T-helper 17 cell (primary cell): ENCODE measurements around the gene RAB8A. TPM values are rescaled to one million over a fixed set of nuclear protein-coding genes. Genes with fewer than 3 reads are reported as not detected.
"Not testable (repeated sequence)": the region's sequence is repeated elsewhere in the genome, so short reads cannot be mapped to it uniquely, and the experiment has no call there.

Source experiments
- ATAC-seq: fragments of 150-1000 bp; cut with Tn5 transposase; 2 replicates; pipeline ENCODE4 v1.10.0; 2021; ENCODE audit warnings: mild to moderate bottlenecking, moderate library complexity
- DNase-seq, 3 donors: peaks; one replicate each; pipeline versions ENCODE4 v3.0.0 to v3.0.0-alpha.2; 2020 to 2021
- H3K9me3 ChIP-seq: one replicate; pipeline ENCODE4 v1.7.0; 2013; ENCODE audit warnings: low read length, mild to moderate bottlenecking; ENCODE audit not compliant: control insufficient read depth, poor library complexity, severe bottlenecking
- H3K27ac Mint-ChIP-seq: one replicate; pipeline ENCODE4 v1.8.0; 2022; ENCODE audit warnings: mild to moderate bottlenecking, moderate library complexity, mixed read lengths
- H3K27me3 Mint-ChIP-seq: one replicate; pipeline ENCODE4 v1.8.0; 2022; ENCODE audit warnings: mixed read lengths
- H3K36me3 Mint-ChIP-seq: one replicate; pipeline ENCODE4 v1.8.0; 2022; ENCODE audit warnings: low read depth, mixed read lengths
- H3K4me1 Mint-ChIP-seq: one replicate; pipeline ENCODE4 v1.8.0; 2022; ENCODE audit warnings: mild to moderate bottlenecking, mixed read lengths
- H3K4me3 Mint-ChIP-seq: one replicate; pipeline ENCODE4 v1.8.0; 2022; ENCODE audit warnings: mild to moderate bottlenecking, moderate library complexity, mixed read lengths
- total RNA-seq, 4 donors: library from RNA in 2 of 4; stranded (reverse) in 2 of 4; gene quantifications; one replicate each; pipeline ENCODE4 v1.2.3 and lab custom pipeline; 2022 to 2026

Gene RAB8A
- total RNA-seq, 2 donors from 2014 or later: 97.5 to 105 TPM

- H3K27ac Mint-ChIP-seq: peak overlapping the region; percentile 89
- H3K27me3 Mint-ChIP-seq: no peaks in the 10 kb centered on the region
- ATAC-seq: no peak
- H3K36me3 Mint-ChIP-seq: peaks cover 2% of the 10 kb centered on the region
- no peaks in the 10 kb centered on the region for H3K9me3 ChIP-seq
- no peak for DNase-seq
- peak overlapping the region; percentile 94 for H3K4me3 Mint-ChIP-seq
- peaks cover 52% of the 10 kb centered on the region for H3K4me1 Mint-ChIP-seq
Observed at GRCh38 chr19:16074488-16075365, 37.0 kb upstream of the RAB8A start.

GRCh38 chr19:16075430-16076153 is 36.1 kb upstream of the RAB8A start:
- Mint-ChIP-seq H3K27ac (peak overlapping the region; percentile 89), H3K36me3 (peaks cover 2% of the 10 kb centered on the region), H3K4me3 (peak overlapping the region; percentile 94)

GRCh38 chr19:16076154-16076957 is 35.3 kb upstream of the RAB8A start, which contains the start of gene TPM4:
Gene TPM4 (plus strand): TSS chr19:16076495. CDS start chr19:16076566, 71 bp downstream.
- H3K36me3 Mint-ChIP-seq: peaks cover 2% of the 10 kb centered on the region

More at GRCh38 chr19:16075430-16076153, 36.1 kb upstream of the RAB8A start:
- H3K9me3 ChIP-seq: no peaks in the 10 kb centered on the region
- ATAC-seq (no peak), DNase-seq (no peak)
- Mint-ChIP-seq H3K27me3 (no peaks in the 10 kb centered on the region), H3K4me1 (peaks cover 59% of the 10 kb centered on the region)

GRCh38 chr19:16076958-16077611 is 34.6 kb upstream of the RAB8A start:
- Mint-ChIP-seq H3K27me3 (no peaks in the 10 kb centered on the region), H3K36me3 (peaks cover 6% of the 10 kb centered on the region), H3K4me1 (peaks cover 59% of the 10 kb centered on the region), H3K27ac (peak overlapping the region; percentile 96), H3K4me3 (peak overlapping the region; percentile 94)
- DNase-seq: no peak
- ATAC-seq: no peak
- no peaks in the 10 kb centered on the region for H3K9me3 ChIP-seq

More at GRCh38 chr19:16076154-16076957, 35.3 kb upstream of the RAB8A start, which contains the start of gene TPM4:
- DNase-seq (peak; percentile 70 to 86 (median 75)), ATAC-seq (peak; percentile 61)
- H3K9me3 ChIP-seq: no peaks in the 10 kb centered on the region
- H3K4me1 Mint-ChIP-seq: peaks cover 60% of the 10 kb centered on the region
- peak within 1 kb of the TSS; percentile 96 for H3K27ac Mint-ChIP-seq
- H3K4me3 Mint-ChIP-seq: peak within 1 kb of the TSS; percentile 94
- H3K27me3 Mint-ChIP-seq: no peaks in the 10 kb centered on the region

GRCh38 chr19:16077984-16078758 is 33.5 kb upstream of the RAB8A start:
- no peaks in the 10 kb centered on the region for H3K27me3 Mint-ChIP-seq
- H3K9me3 ChIP-seq: no peaks in the 10 kb centered on the region
- ATAC-seq: no peak
- H3K4me3 Mint-ChIP-seq: peak overlapping the region; percentile 94
- peak overlapping the region; percentile 96 for H3K27ac Mint-ChIP-seq
- H3K4me1 Mint-ChIP-seq: peaks cover 60% of the 10 kb centered on the region
- peaks cover 6% of the 10 kb centered on the region for H3K36me3 Mint-ChIP-seq
- no peak for DNase-seq

- Mint-ChIP-seq H3K36me3 (peaks cover 6% of the 10 kb centered on the region), H3K4me1 (peaks cover 59% of the 10 kb centered on the region)
Observed at GRCh38 chr19:16078759-16079707, 32.7 kb upstream of the RAB8A start.

GRCh38 chr19:16084067-16084685 is 27.5 kb upstream of the RAB8A start:
- H3K4me3 Mint-ChIP-seq: peak overlapping the region; percentile 21
- DNase-seq: no peak
- ATAC-seq: no peak
- H3K4me1 Mint-ChIP-seq: peaks cover 54% of the 10 kb centered on the region
- H3K9me3 ChIP-seq: no peaks in the 10 kb centered on the region
- peak overlapping the region; percentile 96 for H3K27ac Mint-ChIP-seq
- H3K27me3 Mint-ChIP-seq: no peaks in the 10 kb centered on the region
- H3K36me3 Mint-ChIP-seq: peaks cover 11% of the 10 kb centered on the region

More at GRCh38 chr19:16078759-16079707, 32.7 kb upstream of the RAB8A start:
- Mint-ChIP-seq H3K27ac (peak overlapping the region; percentile 96), H3K27me3 (no peaks in the 10 kb centered on the region), H3K4me3 (peak overlapping the region; percentile 94)
- ATAC-seq: peak; percentile 80
- DNase-seq: peak; percentile 40 to 66 (median 48)
- no peaks in the 10 kb centered on the region for H3K9me3 ChIP-seq

GRCh38 chr19:16085115-16085514 is 26.6 kb upstream of the RAB8A start:
- no peak for DNase-seq
- peak; percentile 16 for ATAC-seq
- H3K27ac Mint-ChIP-seq: peak overlapping the region; percentile 96
- H3K4me1 Mint-ChIP-seq: peaks cover 49% of the 10 kb centered on the region
- H3K4me3 Mint-ChIP-seq: peak overlapping the region; percentile 92
- H3K27me3 Mint-ChIP-seq: no peaks in the 10 kb centered on the region
- no peaks in the 10 kb centered on the region for H3K9me3 ChIP-seq
- peaks cover 12% of the 10 kb centered on the region for H3K36me3 Mint-ChIP-seq

GRCh38 chr19:16087404-16087803 is 24.3 kb upstream of the RAB8A start:
- Mint-ChIP-seq H3K4me3 (peak overlapping the region; percentile 57), H3K27ac (peak overlapping the region; percentile 96), H3K4me1 (peaks cover 42% of the 10 kb centered on the region)
- H3K27me3 Mint-ChIP-seq, ATAC-seq, H3K36me3 Mint-ChIP-seq, DNase-seq, H3K9me3 ChIP-seq: not testable (repeated sequence)

- no peaks in the 10 kb centered on the region for H3K27me3 Mint-ChIP-seq
- peak overlapping the region; percentile 96 for H3K27ac Mint-ChIP-seq
- DNase-seq (no peak), ATAC-seq (no peak)
- H3K36me3 Mint-ChIP-seq: peaks cover 9% of the 10 kb centered on the region
- H3K4me1 Mint-ChIP-seq: peaks cover 40% of the 10 kb centered on the region
- no peaks in the 10 kb centered on the region for H3K9me3 ChIP-seq
- H3K4me3 Mint-ChIP-seq: peak overlapping the region; percentile 57
Observed at GRCh38 chr19:16087940-16088339, 23.7 kb upstream of the RAB8A start.
